Skeletal muscle cell (primary cell): ENCODE results near the gene SLC52A3.
"Not testable (repeated sequence)": the region's sequence is repeated elsewhere in the genome, so short reads cannot be mapped to it uniquely, and the experiment has no call there.

Source experiments
- DNase-seq: peaks from one replicate; pipeline ENCODE4 v3.0.0-alpha.2; 2010; ENCODE audit warnings: low read depth
- H3K4me3 ChIP-seq: 2 replicates; pipeline ENCODE4 v1.5.1; 2011; ENCODE audit warnings: low read depth, mild to moderate bottlenecking, control low read depth, low read length, moderate library complexity

Gene SLC52A3

DNA sequence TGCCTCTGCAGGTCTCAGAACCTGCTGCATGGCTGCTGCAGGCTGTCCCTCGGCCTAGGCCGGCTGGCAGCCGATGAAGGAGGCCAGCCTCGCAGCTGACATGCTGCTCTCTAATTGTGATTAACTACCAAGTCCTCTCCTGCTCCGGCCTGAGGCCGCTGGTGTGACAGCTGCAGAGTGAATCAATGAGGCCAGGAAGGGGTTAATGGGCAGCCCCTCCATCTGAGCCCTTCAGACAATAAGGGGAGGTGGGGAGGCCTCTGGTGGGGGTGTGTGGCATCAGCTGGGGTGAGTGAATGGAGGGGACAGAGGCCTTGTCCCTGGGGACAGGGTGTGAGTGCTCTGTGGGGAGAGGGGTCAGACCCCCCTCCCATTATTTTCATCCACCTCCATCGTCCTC, 34.4 kb downstream of the SLC52A3 start:
- H3K4me3 ChIP-seq: no peak overlapping the region
- DNase-seq: no peak

DNA sequence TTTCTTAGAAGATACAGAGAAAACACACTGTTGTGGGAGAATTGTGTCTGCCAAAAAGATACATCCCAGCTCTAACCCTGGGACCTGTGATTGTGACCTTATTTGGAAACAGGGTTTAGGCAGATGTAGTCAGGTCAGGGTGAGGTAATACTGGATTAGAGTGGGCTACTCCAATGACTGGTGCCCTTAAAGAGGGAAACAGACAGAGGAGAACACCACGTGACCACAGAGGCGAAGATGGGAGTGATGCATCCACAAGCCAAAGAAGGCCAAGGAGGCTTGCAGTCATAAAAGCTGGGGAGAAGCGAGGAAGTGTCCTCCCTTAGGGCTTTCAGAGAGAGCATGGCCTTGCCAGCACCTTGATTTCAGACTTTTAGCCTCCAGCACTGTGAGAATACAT, 35.6 kb downstream of the SLC52A3 start:
- H3K4me3 ChIP-seq: no peak overlapping the region
- no peak for DNase-seq

DNA sequence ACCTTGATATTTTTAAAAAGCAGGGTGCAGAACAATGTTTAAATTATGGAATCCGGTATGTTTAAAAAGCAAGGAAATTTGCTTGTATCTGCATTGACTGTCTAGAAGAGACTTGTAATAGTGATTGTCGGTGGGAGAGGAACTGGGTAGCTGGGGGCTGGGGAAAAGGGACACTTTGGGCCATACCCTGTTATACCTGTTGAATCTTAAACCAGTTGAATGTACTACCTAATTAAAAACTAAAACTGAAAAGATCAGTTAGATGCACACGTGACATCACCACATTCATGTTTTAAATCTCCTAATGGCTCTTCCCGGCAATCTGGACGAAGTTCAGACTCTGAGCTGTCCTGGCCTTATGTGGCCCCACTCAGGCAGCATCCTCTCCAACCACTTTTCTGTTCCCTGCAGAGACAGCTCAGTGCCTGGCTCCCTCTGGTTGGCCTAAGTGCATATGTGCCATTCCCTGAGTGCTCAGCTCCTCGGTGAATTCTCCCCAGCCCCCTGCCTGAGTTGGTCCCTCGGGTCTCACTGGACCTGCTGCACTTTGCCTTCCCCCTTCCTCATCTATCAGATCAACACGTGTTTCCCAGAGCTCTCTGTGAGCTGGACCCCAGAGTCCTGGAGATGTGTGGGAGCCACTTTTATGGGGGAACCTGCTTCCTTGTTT, 36.3 kb downstream of the SLC52A3 start:
- H3K4me3 ChIP-seq: no peak overlapping the region
- DNase-seq: no peak

DNA sequence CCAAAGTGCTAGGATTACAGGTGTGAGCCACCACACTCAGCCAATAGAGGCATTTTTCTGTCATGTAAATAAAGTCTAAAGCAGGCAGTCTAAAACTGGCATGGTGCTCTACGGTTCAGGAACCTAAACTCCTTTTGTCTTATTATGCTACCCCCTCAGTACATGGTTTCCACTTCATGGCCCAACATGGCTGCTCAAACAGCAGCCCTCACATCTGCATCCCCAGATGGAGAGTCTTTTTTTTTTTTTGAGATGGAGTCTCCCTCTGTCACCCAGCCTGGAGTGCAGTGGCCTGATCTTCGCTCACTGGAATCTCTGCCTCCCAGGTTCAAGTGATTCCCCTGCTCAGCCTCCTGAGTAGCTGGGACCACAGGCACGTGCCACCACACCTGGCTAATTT, 38.3 kb downstream of the SLC52A3 start:
- H3K4me3 ChIP-seq: no peak overlapping the region
- no peak for DNase-seq

DNA sequence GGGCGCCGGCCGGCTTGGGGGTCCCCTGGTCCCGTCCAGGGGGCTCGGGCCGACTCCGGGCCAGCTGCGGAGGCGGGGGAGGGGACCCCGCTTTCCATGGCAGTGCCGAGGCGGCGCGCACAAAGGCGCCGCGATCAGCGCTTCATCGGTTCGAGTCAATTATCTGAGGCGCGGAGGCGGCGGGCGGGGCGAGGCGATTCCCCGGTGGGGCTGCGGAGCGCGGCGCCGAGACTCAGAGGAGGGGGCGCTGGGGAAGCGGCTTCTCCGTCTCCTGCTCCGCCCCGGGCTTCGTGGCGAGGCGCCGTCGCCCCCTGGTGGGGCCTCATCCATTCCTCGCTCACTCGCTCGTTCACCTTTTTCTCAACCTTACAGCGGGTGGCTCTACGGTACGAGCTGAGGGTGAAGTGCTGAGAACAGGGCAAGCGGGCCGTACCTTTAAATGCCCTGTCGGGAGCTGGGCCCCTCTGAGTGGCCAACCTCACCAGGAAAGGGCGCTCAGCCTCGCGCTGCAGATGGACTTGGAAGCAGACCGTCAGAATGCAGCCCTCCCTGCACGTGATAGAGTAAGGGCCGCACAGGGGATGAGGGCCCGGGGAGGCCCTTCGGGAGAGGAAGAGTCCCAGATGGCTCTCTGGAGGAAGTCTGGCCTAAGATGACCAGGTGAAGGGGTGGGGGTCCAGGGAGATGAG, 39.9 kb downstream of the SLC52A3 start:
- peak overlapping the region; percentile 49 for H3K4me3 ChIP-seq
- DNase-seq: no peak

DNA sequence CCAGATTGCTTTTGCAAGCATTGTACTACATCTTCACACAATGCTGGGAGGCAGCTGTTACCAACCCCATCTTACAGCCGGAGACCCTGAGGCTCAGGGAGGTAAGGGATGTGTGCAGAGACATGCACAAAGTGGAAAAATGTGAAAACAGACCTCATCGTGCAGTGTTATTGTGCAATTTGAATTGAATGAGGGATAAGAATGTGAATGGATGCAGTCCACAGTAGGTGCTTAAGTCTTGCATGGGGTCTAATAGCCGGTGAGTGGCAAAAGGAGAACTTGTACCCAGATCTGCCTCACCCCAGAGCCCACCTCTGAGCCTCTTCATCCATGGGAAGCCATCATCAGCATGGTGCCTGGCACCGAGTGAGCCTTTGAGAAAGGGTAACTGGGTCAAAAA, 42.1 kb downstream of the SLC52A3 start:
- no peak for DNase-seq
- H3K4me3 ChIP-seq: no peak overlapping the region

DNA sequence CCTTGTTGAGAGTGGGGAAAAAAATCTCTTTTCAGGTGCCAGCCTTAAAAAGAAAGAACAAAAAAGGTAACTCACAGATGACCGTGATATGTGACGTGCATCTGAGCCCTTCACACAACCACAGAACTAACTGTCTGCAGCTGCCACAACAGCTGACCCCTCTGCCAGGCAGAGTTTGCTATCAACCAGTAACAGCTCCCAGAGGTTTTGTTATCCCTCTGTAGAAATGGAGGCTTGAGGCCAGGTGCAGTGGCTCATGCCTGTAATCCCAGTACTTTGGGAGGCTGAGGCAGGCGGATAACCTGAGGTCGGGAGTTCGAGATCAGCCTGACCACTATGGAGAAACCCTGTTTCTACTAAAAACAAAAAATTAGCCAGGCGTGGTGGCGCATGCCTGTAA, 42.8 kb downstream of the SLC52A3 start:
- H3K4me3 ChIP-seq: no peak overlapping the region
- no peak for DNase-seq

DNA sequence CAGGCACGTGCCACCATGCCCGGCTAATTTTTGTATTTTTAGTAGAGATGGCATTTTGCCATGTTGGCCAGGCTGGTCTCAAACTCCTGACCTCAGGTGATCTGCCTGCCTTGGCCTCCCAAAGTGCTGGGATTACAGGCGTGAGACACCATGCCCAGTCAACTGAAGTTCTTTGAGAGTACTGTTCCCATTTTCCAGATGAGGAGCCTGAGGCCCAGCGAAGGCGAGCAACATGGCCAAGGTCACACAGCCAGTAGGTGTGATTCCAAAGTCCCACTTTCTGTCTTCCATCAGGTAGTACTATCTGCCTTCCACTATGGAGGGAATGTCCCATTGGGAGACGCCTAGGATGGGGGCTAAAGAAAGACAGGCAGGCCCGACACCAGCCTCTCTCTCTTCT, 43.5 kb downstream of the SLC52A3 start:
- H3K4me3 ChIP-seq: not testable (repeated sequence)

DNA sequence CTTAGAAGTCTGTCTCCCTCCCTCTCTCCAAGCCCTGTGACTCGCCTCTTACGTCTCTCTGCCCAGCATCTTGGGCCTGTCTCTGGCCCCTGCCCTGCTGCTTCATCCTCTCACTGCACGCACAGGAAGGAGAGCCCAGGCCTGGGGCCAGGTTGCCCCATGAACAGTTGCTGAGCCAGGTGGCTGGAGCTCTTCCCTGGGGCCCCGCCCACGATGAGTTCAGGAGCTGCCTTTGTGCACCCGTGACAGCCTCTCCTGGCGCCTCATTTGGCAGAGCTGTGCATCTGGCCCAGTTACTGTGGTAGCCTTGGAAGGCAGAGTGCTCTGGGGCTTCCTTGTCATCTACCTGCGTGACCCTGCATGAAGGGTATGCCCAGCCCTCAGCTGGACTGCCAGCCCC, 44.5 kb downstream of the SLC52A3 start:
- no peak for DNase-seq
- H3K4me3 ChIP-seq: no peak overlapping the region

More for the DNA sequence above, 43.5 kb downstream of the SLC52A3 start:
- not testable (repeated sequence) for DNase-seq

DNA sequence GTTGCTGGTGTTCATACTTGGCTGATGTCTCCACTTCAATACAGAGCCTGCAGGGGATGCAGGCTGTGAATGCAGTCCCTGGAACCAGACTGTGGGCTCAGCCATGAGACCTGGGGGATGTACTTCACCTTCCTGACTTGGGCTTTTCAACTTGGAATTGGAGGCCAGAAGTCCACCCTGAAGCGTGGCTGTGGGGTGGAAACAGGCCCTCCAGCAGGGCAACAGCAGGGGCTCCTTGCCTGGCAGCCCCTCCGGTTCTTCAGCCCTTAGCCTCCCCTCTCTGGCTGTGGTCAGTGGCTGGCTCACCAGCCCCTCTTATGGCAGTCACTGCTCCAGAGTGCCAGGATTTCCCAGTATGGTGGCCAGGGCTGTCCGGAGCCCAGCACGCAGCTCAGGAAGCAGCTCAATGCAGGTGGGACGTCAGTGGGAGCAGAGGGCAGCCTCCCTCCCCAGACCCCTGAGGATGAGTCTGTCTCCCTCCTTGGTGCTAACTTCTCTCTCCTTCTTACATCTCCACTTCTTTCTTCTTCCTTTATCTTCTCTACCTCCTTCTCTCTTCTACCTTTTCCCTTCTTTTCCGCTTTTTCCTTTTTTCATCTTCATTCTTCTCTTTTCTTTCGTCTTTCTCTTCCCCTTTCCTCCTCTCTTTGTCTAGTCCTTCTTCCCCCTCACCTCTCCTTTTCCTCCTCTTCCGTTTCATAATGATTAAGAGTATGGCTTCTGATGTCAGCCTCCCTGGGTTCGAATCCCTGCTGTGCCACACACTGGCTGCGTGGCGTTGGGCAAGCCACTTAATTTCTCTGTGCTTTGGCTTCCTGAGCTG, 45.3 kb downstream of the SLC52A3 start:
- no peak overlapping the region for H3K4me3 ChIP-seq
- no peak for DNase-seq

DNA sequence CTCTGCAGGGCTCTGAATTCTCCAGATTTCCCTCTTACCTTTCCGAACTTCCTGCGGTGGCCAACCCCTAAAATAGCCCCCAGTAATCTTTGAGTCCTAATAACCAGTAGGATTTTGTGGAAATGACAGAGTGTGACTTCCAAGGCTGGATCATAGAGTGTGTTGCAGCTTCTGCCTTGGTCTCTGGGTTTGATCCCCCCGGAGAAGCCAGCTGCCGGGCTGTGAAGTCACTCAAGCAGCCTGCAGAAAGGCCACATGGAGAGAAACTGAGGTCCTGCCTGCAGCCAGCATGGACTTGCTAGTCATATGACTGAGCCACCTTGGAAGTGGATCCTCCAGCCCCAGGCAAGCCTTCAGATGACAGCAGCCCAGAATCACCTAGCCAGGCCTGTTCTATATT, 46.4 kb downstream of the SLC52A3 start:
- no peak for DNase-seq
- no peak overlapping the region for H3K4me3 ChIP-seq

DNA sequence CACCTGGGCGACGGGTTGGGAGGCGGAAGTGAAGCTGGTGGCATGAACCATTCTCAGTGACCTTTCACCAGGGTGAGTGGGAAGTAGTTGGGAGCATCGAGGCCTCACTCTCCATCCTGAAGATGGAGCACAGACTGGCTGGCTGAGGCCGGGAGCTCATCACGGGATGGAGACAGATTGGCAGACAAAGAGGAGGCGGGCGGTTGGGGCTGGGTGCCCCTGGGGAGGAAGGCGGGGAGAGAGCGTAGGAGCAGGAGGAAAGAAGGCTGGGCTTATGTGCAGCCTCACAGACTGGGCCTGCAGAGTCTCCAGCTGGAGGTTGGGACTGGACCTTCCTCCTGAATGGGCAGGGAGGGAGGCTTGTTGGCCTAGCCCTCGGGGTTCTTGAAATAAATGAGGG, 48.5 kb downstream of the SLC52A3 start:
- no peak overlapping the region for H3K4me3 ChIP-seq
- no peak for DNase-seq

DNA sequence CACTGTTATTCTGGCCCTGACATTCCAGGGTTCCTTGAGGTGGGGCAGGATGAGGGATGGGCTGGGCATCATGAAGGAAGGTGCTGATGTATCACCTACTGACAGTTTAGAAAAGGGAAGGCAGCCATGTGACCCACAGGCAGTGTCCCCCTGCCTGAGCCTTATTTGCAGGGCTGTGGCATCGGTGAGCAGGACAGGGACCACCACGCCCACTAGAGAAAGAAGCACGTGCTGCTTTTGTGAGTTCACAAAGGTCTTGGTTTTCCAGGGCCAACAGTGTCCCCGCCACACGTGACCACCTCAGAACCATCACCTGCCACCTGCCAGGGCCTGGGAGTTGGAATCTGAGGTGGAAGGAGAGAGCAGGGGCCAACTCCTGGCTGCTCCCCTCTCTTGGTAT, 49.2 kb downstream of the SLC52A3 start:
- H3K4me3 ChIP-seq: no peak overlapping the region
- DNase-seq: no peak

DNA sequence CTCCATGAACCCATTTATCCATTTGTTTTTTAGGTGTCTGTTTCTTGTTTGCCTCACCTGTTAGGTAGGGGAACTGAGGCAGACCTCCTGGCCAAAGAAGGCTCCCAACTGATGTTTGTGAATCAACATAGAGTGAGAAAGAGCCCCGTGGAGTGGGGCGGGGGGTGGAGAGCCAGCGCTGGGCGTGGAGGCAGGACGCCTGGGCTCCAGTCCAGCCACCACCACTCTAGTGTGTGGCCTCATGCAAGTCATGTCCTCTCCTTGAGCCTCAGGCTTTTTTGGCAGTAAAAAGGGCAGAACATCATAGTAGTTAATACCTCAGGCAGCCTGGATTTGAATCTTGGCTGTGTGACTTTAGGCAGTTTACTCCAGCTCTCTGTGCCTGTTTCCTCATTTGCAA, 50.5 kb downstream of the SLC52A3 start:
- no peak for DNase-seq
- H3K4me3 ChIP-seq: no peak overlapping the region

DNA sequence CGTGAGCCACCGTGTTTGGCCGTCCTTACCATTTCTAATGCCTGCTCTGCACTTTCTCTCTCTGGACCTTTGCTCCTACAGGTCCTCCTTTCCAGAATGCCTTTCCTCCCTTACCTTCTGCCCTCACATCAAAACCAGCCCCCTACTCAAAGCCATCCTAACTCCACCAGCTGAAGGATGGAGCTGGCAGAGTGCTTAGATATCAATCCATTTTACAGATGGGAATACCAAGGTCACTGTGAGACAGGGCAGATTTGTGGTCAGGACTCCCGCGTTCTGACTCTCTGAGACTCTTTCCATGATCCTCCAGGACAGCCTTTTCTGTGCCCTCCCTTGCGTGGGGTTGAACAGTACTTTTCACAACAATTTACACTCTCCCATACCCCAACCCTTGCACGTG, 51.0 kb downstream of the SLC52A3 start:
- no peak overlapping the region for H3K4me3 ChIP-seq
- DNase-seq: no peak

DNA sequence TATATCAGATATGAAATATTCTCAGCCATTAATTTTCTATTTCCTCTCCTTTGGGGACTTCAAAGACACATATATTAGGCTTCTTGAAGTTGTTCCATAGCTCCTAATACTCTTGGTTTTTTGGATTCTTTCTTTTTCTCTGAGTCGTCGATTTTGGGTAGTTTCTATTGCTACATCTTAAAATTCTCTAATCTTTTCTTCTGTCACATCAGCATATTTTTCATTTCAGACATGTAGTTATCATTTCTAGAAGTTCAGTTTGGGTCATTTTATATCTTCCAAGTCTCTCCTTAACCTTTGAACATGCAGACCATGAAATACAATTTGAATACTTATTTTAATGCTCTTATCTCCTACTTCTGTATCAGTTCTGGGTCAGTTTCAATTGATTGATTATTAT, 53.8 kb downstream of the SLC52A3 start:
- DNase-seq: no peak
- no peak overlapping the region for H3K4me3 ChIP-seq

DNA sequence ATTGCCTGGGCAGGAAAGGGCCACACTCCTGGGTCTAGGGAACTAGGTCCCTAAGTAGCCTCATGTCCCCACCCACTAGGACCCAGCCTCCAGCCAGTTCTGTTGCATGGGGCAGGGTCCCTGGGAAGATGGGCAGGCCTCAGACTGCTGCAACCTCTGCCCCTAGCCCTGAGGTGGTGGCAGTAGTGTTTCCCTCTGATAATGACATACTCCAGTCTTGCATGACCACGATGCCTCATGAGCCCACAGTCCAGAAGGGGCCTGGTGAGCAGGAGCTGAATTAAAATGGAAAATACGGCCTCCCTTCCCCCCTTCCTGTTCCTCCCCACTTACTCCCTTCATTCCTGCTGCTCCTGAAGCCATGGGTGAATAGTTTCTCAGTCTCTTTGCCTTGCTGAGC, 56.7 kb downstream of the SLC52A3 start:
- DNase-seq: no peak
- no peak overlapping the region for H3K4me3 ChIP-seq

DNA sequence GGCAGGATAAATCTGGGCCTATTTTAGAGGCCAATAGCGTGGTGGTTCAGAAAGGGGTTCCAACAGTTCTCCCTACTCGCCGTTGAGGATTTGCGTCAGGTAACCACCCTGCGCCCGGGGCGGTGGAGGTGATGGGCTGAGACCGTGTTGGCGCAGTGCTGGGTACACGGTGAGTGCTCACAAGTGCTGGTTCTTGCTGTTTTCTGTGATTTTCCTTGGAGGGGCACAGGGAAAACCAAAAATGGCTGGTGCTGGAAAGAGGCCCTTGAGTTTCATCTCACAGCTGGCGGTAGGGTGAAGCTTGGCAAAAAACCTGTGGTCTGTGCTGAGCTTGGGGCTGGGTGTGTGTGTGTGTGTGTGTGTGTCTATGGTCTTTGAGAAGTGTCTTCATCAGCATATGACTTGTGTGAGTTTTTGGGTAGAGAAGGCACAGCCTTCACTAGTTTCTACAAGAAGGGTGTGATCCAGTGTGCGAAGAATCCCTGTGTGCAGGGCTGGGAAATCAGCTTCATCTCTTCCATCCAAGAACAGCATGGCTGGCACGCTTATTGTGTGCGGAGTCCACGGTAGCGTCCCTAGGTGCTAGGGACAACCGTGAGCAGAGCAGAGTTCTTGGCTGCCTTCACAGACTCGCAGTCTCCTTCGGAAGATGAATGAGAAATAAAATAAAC, 57.4 kb downstream of the SLC52A3 start:
- H3K4me3 ChIP-seq: no peak overlapping the region
- no peak for DNase-seq
